Stimulated activated naive CD8-positive, alpha-beta T cell treated with anti-CD3 and anti-CD28 coated beads, Interleukin-15, Interleukin-2, amounts not matched to agents 100 ng/mL and 50 ng/mL, for 24 hours (primary cell): ENCODE measurements around the gene TPPP2.
"Not testable (repeated sequence)": the region's sequence is repeated elsewhere in the genome, so short reads cannot be mapped to it uniquely, and the experiment has no call there.

Experiments
- H3K27ac Mint-ChIP-seq: one replicate; pipeline ENCODE4 v1.8.0; 2021; ENCODE audit warnings: mild to moderate bottlenecking, mixed read lengths
- H3K27me3 Mint-ChIP-seq: one replicate; pipeline ENCODE4 v1.8.0; 2021; ENCODE audit warnings: mixed read lengths
- H3K36me3 Mint-ChIP-seq: one replicate; pipeline ENCODE4 v1.8.0; 2021; ENCODE audit warnings: low read depth, mixed read lengths
- H3K4me1 Mint-ChIP-seq: one replicate; pipeline ENCODE4 v1.8.0; 2021; ENCODE audit warnings: low read depth, mixed read lengths
- H3K4me3 Mint-ChIP-seq: one replicate; pipeline ENCODE4 v1.8.0; 2021; ENCODE audit warnings: mild to moderate bottlenecking, mixed read lengths
- H3K9me3 Mint-ChIP-seq: one replicate; pipeline ENCODE4 v1.8.0; 2021; ENCODE audit warnings: mixed read lengths

The TPPP2 gene

DNA sequence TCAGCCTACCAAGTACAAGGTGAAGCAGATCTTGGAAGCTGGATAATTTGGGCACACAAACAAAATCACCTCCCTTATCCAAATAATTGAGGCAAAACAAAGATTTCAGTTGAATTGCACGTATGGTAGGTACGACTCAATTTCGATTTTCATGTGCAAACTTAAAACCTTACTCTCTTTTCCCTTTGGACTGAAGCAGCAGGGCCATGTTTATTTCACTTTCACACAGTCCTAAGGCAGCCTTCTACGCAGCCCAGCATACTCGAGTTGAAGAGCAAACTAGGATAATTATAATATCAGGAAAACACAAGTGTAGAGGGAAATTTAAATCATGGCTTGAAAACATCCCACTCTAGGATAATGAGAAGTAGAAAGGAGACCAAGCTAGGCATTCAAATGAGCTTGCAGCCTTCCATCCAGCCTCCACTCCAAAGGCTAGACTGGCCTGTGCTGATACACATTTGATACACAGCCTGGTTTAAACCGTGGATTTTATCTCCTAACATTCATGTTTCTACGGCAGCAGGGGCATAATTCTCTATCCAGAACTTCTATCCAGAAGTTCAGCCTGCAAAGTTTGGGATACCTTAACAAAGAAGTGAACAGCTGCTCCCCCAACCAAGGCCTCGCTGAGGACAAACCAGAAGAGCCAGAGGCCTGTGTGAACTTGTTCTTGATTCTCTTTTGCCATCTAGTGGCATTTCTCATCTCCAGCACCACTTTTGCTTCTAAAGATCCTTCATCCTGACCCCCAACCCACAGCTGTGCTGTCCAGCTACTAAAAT is 9.8 kb downstream of the TPPP2 start:
- H3K9me3 Mint-ChIP-seq = no peaks in the 10 kb centered on the region
- no peak overlapping the region for H3K27ac Mint-ChIP-seq
- peaks cover 5% of the 10 kb centered on the region for H3K4me1 Mint-ChIP-seq

DNA sequence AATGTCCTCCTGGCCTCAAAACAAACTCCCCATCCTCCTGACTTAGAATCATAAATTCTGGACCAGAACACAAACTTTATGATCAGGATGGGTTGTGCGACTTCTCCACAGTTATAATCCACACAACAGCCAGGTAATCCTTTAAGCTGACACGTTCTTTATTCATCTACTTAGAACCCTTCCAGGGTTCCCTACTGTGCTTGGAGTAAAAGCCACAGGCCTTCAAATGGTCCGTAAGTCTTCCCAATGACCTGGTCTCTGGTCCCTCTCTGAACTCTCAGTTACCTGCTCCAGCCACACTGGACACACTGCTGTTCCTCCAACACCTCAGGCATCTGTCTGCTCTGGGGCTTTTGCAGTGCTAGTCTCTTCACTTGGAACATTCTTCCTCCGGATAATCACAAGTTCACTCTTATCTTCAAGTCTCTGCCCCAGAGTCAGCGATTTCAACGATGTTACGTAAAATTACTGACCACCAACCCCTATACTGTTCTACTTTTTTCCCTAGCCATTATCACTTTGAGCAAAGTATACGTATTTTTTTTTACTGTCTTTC is 10.4 kb downstream of the TPPP2 start:
- H3K27me3 Mint-ChIP-seq = peaks cover 16% of the 10 kb centered on the region
- H3K4me1 Mint-ChIP-seq = peaks cover 5% of the 10 kb centered on the region
- no peak overlapping the region for H3K27ac Mint-ChIP-seq
- no peaks in the 10 kb centered on the region for H3K36me3 Mint-ChIP-seq
- H3K9me3 Mint-ChIP-seq = no peaks in the 10 kb centered on the region
- H3K4me3 Mint-ChIP-seq = no peak overlapping the region

More for the DNA sequence above, 9.8 kb downstream of the TPPP2 start:
- Mint-ChIP-seq H3K27me3 (peaks cover 14% of the 10 kb centered on the region), H3K36me3 (no peaks in the 10 kb centered on the region), H3K4me3 (no peak overlapping the region)

DNA sequence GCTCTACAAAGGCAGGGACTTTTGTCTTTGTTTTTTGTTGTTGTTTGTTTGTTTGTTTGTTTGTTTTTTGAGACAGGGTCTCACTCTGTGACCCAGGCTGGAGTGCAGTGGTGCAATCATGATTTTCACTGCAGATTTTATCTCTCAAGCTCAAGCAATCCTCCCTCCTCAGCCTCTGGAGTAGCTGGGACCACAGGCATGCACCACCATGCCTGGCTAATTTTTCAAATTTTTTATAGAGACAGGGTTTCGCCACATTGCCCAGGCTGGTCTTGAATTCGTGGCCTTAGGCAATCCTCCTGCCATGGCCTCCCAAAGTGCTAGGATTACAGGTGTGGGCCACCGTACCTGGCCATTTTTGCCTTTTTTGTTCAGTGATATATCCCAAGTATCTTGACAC is 10.9 kb downstream of the TPPP2 start:
- H3K4me3 Mint-ChIP-seq, H3K4me1 Mint-ChIP-seq, H3K36me3 Mint-ChIP-seq, H3K27ac Mint-ChIP-seq, H3K9me3 Mint-ChIP-seq: not testable (repeated sequence)
- peaks cover 16% of the 10 kb centered on the region for H3K27me3 Mint-ChIP-seq

DNA sequence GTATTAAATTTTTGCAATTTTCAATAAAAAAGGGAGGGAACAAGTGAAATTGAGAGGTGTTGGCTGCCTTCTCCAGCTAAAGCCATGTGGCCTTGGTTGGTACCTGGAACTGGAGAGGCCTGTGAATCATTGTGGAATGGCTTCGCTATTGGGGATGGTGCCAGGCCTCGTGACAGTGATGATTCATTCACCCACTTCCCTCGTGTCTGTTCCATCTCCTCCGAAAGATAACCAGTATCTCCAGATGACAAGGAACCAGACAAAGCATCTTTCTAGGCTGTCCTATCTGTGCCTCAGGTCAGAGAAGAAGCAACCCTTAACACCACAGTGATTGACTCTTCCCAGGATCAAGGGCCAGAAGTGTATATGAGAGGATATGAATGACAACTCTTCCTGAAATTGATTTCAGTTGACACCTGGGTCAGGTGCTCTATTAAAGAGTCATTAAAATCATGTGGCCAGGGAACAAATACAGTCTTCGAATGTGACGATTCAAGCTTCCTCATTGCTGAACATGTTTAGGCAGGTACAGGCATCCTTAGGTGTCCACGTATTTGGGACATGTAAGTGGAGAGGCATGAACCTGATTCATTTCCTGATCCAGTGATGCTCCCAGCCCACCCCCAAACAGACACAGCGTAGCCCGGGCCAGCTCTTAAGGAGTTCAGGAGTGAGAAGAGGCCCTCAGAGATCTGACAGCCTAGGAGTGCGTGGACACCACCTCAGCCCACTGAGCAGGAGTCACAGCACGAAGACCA is 11.8 kb downstream of the TPPP2 start, which contains the start of gene RNASE7:
RNASE7 (plus strand) TSS at position 687 of the 758 bp plus-strand sequence. CDS start 631 bp downstream, outside the sequence.
- Mint-ChIP-seq H3K9me3 (no peaks in the 10 kb centered on the region), H3K4me3 (no peak within 1 kb of the TSS), H3K4me1 (peaks cover 5% of the 10 kb centered on the region), H3K36me3 (no peaks in the 10 kb centered on the region), H3K27me3 (peaks cover 16% of the 10 kb centered on the region), H3K27ac (no peak within 1 kb of the TSS)

DNA sequence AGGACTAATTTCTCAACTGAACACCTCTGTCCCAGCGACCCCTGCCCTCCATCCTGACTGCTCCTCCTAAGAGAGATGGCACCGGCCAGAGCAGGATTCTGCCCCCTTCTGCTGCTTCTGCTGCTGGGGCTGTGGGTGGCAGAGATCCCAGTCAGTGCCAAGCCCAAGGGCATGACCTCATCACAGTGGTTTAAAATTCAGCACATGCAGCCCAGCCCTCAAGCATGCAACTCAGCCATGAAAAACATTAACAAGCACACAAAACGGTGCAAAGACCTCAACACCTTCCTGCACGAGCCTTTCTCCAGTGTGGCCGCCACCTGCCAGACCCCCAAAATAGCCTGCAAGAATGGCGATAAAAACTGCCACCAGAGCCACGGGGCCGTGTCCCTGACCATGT is 12.9 kb downstream of the TPPP2 start:
- Mint-ChIP-seq H3K27me3 (peaks cover 16% of the 10 kb centered on the region), H3K36me3 (no peaks in the 10 kb centered on the region)

DNA sequence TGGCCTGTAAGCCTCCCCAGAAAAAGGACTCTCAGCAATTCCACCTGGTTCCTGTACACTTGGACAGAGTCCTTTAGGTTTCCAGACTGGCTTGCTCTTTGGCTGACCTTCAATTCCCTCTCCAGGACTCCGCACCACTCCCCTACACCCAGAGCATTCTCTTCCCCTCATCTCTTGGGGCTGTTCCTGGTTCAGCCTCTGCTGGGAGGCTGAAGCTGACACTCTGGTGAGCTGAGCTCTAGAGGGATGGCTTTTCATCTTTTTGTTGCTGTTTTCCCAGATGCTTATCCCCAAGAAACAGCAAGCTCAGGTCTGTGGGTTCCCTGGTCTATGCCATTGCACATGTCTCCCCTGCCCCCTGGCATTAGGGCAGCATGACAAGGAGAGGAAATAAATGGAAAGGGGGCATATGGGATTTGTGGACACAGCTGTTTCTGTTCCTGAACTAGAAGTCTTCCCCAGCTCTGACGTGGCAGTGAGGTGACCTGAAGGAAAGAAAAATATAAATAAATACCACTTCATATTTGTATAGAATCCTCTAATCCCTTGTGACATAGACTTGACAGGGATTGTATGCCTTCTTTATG is 13.5 kb downstream of the TPPP2 start:
- H3K4me3 Mint-ChIP-seq = no peak overlapping the region
- H3K27ac Mint-ChIP-seq = no peak overlapping the region
- peaks cover 5% of the 10 kb centered on the region for H3K4me1 Mint-ChIP-seq
- no peaks in the 10 kb centered on the region for H3K36me3 Mint-ChIP-seq
- peaks cover 17% of the 10 kb centered on the region for H3K27me3 Mint-ChIP-seq
- no peaks in the 10 kb centered on the region for H3K9me3 Mint-ChIP-seq

More for the DNA sequence above, 12.9 kb downstream of the TPPP2 start:
- Mint-ChIP-seq H3K4me1 (peaks cover 5% of the 10 kb centered on the region), H3K4me3 (no peak overlapping the region), H3K9me3 (no peaks in the 10 kb centered on the region), H3K27ac (no peak overlapping the region)

DNA sequence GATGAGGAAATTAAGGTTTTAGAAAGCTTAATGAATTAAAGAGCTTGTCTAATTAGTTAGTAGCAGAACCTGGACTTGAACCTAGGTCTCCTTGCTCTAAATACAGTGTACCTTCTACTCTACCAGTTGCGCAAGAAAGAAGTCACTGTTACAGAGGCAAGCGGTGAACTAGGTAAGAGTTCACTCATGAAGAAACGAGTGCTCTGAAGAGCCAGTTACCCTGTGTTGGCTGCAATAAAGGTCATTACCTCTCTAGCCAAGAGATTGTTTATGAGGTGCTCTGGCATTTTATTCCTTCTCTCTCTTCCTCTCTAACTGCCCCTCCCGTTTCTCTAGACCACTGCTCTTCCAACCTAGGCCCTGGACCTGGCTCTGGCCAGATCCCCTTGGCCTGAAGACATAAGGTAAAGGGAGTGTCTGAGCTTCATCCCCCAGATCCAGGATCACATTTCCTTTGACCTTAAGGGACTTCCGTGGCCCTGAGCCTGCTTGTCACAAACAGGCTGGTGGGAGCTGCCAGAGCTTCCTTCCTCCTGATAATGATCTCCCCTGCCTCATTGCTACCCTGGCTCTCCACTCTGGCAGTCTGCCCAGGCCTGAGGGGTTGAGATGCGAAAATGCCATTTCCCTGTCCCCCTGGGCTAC is 14.1 kb downstream of the TPPP2 start:
- H3K36me3 Mint-ChIP-seq = no peaks in the 10 kb centered on the region
- H3K4me1 Mint-ChIP-seq = peaks cover 5% of the 10 kb centered on the region
- H3K27me3 Mint-ChIP-seq = peaks cover 20% of the 10 kb centered on the region
- H3K27ac Mint-ChIP-seq = no peak overlapping the region
- no peak overlapping the region for H3K4me3 Mint-ChIP-seq
- H3K9me3 Mint-ChIP-seq = no peaks in the 10 kb centered on the region

DNA sequence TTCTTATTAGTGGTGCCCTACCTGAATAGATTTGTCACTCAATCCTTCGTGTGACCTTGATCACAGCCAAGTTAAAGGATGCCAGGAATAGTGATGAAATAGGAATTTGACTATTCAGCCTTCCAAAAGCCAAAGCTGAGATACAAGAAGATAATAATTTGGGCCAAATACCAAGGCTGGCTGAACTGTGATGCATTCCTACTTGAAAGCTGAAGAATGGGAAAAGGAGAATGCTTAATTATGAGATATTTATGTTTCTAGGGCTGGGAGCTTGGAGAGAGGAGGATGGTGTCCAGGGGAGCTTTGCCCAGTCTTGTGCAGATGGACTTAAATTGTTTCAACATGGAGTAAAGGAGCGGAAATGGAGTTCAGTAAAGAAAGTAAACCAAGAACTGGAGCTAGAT is 17.4 kb downstream of the TPPP2 start:
- H3K4me3 Mint-ChIP-seq = no peak overlapping the region
- peaks cover 17% of the 10 kb centered on the region for H3K27me3 Mint-ChIP-seq
- H3K9me3 Mint-ChIP-seq = no peaks in the 10 kb centered on the region
- peaks cover 5% of the 10 kb centered on the region for H3K4me1 Mint-ChIP-seq
- H3K36me3 Mint-ChIP-seq = no peaks in the 10 kb centered on the region
- H3K27ac Mint-ChIP-seq = no peak overlapping the region

DNA sequence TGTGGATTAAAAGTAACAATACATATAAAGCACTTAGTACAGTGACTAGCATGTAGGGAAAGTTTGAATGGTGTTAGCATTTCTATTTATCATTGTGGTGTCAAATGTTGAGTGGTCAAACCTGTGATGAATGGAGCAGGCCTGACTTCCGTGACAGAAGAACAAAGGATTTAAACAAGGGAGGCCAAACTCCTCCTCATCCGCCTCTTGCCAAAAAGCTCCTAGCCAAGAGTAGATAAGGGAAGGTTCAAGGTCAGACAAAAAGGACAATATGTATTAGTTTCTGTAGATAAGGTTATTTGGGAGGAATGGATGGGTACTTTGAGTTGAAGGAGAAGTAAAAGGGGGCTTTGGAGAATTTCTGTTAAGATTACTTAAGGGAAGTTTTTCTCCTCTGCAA is 18.6 kb downstream of the TPPP2 start:
- peaks cover 5% of the 10 kb centered on the region for H3K4me1 Mint-ChIP-seq
- peaks cover 11% of the 10 kb centered on the region for H3K27me3 Mint-ChIP-seq
- no peaks in the 10 kb centered on the region for H3K9me3 Mint-ChIP-seq
- no peak overlapping the region for H3K27ac Mint-ChIP-seq
- H3K4me3 Mint-ChIP-seq = no peak overlapping the region
- no peaks in the 10 kb centered on the region for H3K36me3 Mint-ChIP-seq

DNA sequence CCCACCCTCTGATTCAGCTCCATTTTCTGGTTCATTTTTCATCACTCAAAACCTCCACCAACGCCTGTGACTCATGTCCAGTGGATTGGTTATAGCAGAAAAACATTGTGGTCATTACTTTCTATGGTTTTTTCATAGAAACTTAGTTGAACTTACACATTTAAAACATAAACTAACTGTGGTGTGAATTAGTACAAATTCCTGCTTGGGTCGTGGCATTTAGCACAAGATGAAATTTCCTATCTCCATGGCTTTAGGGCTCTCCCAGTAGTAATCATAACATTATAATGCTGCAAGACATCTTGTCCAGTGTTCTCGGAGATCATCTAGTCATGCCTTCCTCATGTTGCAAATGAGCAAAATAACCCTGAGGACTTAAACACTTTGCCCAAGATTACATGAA is 19.3 kb downstream of the TPPP2 start:
- Mint-ChIP-seq H3K27ac (no peak overlapping the region), H3K27me3 (peaks cover 11% of the 10 kb centered on the region)

DNA sequence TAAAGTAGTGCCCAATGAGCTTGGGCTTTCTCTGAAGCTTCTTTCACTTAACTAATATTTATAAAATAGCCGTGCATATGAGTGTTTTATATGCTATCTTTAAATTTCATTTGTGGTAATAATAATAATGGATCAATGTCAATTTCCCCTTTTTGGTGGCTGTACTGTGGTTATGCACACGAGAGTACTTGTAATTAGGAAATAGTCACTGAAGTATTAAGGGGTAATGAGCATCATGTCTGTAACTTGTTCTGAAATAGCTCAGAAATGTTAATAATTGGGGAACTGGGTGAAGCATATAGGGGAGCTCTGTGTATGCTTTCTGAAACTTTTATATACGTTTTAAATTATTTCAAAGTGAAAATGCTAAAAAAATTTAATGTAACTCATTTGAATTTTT is 20.6 kb downstream of the TPPP2 start:
- H3K4me3 Mint-ChIP-seq = no peak overlapping the region
- H3K36me3 Mint-ChIP-seq = no peaks in the 10 kb centered on the region
- peaks cover 4% of the 10 kb centered on the region for H3K27me3 Mint-ChIP-seq
- H3K9me3 Mint-ChIP-seq = no peaks in the 10 kb centered on the region
- H3K4me1 Mint-ChIP-seq = no peaks in the 10 kb centered on the region
- H3K27ac Mint-ChIP-seq = no peak overlapping the region

More for the DNA sequence above, 19.3 kb downstream of the TPPP2 start:
- Mint-ChIP-seq H3K36me3 (no peaks in the 10 kb centered on the region), H3K4me1 (peaks cover 3% of the 10 kb centered on the region), H3K9me3 (no peaks in the 10 kb centered on the region), H3K4me3 (no peak overlapping the region)

DNA sequence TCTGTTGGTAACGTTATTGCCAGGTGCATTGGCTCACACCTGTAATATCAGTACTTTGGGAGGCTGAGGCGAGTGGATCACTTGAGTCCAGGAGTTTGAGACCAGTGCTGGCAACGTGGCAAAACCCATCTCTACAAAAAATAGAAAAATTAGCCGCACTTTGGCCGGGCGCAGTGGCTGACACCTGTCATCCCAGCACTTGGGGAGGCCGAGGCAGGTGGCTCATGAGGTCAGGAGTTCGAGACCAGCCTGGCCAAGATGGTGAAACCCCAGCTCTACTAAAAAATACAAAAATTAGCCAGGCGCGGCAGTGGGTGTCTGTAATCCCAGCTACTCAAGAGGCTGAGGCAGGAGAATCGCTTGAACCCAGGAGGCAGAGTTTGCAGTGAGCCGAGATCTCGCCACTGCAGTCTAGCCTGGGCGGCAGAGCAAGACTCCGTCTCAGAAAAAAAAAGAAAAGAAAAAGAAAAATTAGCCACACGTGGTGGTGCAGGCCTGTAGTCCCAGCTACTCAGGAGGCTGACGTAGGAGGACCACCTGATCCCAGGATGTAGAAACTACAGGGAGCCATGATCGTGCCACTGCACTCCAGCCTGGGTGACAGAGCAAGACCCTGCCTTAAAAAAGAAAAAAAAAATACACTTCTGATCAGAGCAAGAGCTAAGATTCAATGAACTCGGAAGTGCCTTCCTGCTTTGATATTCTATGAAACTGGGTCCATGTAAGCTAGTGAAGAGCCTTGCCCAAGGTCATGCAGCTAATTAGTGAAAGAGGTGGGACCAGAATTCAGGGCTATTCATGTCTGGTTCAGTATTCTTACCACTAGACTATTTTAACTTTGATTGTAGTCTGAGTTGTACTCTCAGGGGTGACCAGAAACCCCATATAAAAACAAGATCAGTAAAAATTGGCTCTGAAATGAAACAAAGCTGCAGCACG is 23.4 kb downstream of the TPPP2 start:
- no peaks in the 10 kb centered on the region for H3K9me3 Mint-ChIP-seq
- H3K4me3 Mint-ChIP-seq = no peak overlapping the region
- no peaks in the 10 kb centered on the region for H3K36me3 Mint-ChIP-seq
- H3K27ac Mint-ChIP-seq = no peak overlapping the region
- peaks cover 3% of the 10 kb centered on the region for H3K27me3 Mint-ChIP-seq
- no peaks in the 10 kb centered on the region for H3K4me1 Mint-ChIP-seq

DNA sequence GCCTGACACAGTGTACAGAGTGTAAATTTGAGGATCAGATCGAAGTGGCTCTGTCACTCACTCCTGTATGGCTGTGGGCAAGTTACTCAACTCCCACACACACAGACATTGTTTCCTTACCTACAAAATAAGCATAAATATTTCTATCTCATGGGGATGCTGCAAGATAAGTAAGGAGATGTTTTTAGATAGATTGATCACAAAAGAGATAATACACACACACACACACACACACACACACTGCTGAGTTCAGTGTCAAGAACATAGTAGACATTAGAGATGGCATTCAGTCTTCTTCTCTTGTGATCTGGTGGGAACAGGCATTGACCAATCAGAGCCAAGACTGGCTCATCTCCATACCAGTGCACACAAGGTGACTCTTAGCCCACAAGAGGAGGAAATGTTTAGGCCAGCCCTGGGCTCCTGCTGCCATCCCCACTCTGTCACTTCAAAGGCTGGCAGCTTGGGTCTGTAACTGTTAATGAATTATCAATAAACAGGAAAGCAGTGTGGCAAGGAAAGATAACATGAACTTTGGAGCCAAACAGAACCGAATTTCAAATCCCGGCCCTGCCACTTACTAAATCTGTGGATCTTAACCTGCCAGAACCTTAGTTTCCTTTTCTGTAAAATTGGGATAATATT is 24.2 kb downstream of the TPPP2 start:
- Mint-ChIP-seq H3K9me3 (no peaks in the 10 kb centered on the region), H3K27ac (no peak overlapping the region), H3K27me3 (no peaks in the 10 kb centered on the region), H3K36me3 (no peaks in the 10 kb centered on the region), H3K4me1 (no peaks in the 10 kb centered on the region), H3K4me3 (no peak overlapping the region)
